GM10248 (cell line): Measurements from ENCODE around the gene RAB36.

Experiments
- CTCF ChIA-PET: fragments of 300-600 bp; sonication (Branson Sonifier 250); formaldehyde crosslinking; extraction: SDS; loops from one replicate; lab custom pipeline; 2021; ENCODE audit warnings: antibody characterized with exemption; lab: Yijun Ruan, JAX
- POLR2A ChIA-PET: fragments of 350-650 bp; sonication (Branson Sonifier 250); formaldehyde crosslinking; extraction: SDS; loops from one replicate; lab custom pipeline; 2020; ENCODE audit warnings: antibody characterized with exemption; lab: Yijun Ruan, JAX
- DNase-seq: peaks from one replicate; pipeline ENCODE4 v3.0.0; 2012; ENCODE audit errors: extremely low spot score
- TF ChIP-seq, protein P1 (sequence below): IDR thresholded peaks from 2 replicates; pipeline ENCODE4 v1.5.1; 2012; ENCODE audit warnings: mild to moderate bottlenecking, low read depth; ENCODE audit errors: extremely low read depth, missing control alignments, control extremely low read depth

Gene RAB36

DNA sequence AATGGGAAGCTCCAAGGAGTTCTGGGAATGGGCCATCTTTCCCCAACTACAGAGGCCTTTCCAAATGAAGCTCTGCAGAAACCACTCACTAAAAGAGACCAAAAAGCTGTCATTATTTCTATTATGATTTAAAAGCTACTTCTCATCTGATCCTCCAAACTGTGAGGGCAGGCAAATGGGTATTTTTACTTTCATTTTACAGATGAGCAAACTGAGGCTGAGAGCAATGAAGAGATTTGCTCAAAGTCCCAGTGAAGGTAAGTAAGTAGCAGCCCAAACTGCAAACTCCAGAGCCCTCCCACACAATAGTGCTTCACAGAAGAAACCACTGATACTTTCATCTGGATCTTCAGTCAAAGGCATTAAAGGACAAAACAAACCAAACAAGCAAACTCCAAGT lies 4.9 kb upstream of the RAB36 start:
- POLR2A ChIA-PET = no interaction called here
- CTCF ChIA-PET = interaction anchor here (0.7 to 11.4 kb wide), 6 partner anchors 12 to 353 kb away, joined by 3 to 135 read pairs (median 3); no protein-coding TSS in a partner anchor
- no peak for DNase-seq

DNA sequence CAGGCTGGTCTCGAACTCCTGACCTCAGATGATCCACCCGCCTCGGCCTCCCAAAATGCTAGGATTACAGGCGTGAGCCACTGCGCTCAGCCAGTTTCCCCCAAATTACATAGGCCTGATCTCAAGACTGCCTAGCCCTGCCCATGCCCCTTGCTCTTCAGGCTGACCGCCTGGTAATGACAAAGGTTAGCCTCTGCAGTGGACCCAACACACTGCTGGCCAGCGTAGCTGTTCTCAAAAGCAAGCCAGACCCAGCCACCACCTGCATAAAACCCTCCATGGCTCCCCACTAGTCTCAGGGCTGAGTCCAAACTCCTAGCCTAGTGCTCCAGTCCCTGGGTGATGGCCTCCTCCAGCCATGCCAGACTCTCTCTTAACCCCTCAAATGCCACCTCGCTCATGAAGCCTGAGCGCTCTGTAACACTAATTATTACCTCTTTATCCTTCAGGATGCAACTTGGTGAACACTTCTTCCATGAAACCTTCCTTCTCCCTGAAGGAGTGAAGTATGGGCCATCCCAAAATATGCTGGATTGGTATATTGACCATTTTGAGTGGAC lies 2.7 kb upstream of the RAB36 start:
- ChIA-PET POLR2A (no interaction called here), CTCF (no interaction called here)
- DNase-seq = no peak
- TF ChIP-seq, protein P1, sequence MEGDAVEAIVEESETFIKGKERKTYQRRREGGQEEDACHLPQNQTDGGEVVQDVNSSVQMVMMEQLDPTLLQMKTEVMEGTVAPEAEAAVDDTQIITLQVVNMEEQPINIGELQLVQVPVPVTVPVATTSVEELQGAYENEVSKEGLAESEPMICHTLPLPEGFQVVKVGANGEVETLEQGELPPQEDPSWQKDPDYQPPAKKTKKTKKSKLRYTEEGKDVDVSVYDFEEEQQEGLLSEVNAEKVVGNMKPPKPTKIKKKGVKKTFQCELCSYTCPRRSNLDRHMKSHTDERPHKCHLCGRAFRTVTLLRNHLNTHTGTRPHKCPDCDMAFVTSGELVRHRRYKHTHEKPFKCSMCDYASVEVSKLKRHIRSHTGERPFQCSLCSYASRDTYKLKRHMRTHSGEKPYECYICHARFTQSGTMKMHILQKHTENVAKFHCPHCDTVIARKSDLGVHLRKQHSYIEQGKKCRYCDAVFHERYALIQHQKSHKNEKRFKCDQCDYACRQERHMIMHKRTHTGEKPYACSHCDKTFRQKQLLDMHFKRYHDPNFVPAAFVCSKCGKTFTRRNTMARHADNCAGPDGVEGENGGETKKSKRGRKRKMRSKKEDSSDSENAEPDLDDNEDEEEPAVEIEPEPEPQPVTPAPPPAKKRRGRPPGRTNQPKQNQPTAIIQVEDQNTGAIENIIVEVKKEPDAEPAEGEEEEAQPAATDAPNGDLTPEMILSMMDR = no peak

More for the DNA sequence above, 4.9 kb upstream of the RAB36 start:
- TF ChIP-seq, protein P1 = no peak

DNA sequence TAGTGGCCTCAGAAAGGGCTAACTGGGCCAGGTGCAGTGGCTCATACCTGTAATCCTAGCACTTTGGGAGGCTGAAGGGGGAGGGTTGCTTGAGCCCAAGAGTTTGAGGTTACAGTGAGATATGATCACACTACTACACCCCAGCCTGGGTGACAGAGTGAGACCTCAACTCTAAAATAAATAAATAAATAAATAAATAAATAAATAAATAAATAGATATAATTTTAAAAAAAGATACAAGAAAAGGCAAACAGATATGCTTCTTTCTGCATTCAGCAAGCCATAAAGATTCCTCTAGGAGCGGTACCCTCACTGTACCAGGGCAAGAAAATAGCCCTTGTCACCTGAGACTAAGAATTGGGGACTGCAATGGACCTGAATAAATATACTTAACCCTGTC lies 2.2 kb upstream of the RAB36 start:
- ChIA-PET CTCF (no interaction called here), POLR2A (no interaction called here)
- TF ChIP-seq, protein P1 = no peak
- DNase-seq = no peak

DNA sequence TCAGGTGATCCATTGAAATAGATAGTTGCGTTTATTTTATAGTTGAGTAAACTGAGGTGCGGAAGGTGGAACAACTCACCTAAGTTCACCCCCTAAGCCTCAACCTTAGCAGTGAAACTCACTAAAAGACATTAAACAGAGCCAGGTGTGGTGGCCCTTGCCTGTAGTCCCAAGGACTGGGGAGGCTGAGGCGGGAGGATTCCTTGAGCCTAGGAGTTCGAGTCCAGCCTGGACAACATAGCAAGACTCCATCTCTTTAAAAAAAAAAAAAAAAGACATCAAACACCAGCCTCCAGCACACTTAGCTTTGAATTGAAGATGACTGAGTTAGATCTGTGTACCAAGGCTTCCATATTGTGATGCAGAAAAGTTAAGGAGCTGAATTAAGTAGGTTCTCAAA lies 845 bp upstream of the RAB36 start:
- no peak for DNase-seq
- TF ChIP-seq, protein P1 = no peak
- ChIA-PET POLR2A (no interaction called here), CTCF (interaction anchor here (0.6 to 2.6 kb wide), 5 partner anchors 10 to 137 kb away, joined by 3 to 8 read pairs (median 3); partner anchors contain the start of gene BCR)

GRCh38 chr22:23145878-23146470 lies 697 bp downstream of the RAB36 start:
- no peak for DNase-seq
- TF ChIP-seq, protein P1 = no peak
- ChIA-PET CTCF (interaction anchor here (1.1 to 2.6 kb wide), 4 partner anchors 8 to 191 kb away, joined by 3 to 8 read pairs (median 4); no protein-coding TSS in a partner anchor), POLR2A (no interaction called here)

DNA sequence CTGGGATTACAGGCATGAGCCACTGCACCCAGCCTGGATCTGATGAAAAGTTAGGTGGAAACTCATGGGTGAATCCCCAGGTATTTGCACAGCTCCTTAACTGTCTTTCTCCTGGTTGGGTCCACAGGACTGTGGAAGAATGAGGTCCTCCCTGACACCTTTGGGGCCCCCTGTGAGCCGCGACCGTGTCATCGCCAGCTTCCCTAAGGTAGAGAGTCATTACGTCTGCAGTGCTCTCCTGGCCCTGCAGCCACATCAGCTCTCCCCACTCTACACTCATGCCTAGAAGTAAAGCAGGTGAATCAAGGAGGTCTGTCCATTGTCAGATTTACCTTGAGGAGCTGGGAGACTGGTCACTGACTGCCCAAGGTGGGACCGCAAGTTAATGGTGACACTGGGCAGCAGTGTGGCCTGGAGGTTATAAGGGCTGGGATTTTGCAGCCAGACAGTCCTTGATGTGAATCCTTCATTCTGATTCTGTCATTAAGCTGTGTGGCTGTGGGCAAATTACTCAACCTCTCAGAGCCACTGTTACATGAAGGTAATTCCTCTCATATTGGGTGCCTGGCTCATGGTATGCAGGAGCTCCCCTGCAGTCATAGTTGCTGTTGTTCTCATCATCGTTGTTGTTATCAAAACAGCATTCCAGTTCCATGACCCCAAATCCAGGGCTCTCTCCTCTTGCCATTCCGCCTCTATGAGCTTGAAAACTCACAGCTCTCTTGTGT lies 1.4 kb downstream of the RAB36 start:
- POLR2A ChIA-PET = no interaction called here
- no peak for DNase-seq

More for the DNA sequence above, 1.4 kb downstream of the RAB36 start:
- CTCF ChIA-PET = interaction anchor here (1.1 to 2.6 kb wide), 3 partner anchors 8 to 135 kb away, joined by 3 to 8 read pairs (median 5); no protein-coding TSS in a partner anchor
- TF ChIP-seq, protein P1 = no peak
